K562 (cell line): ENCODE results near the gene ARHGAP32. TPM values are rescaled to one million over a fixed set of nuclear protein-coding genes. Genes with fewer than 3 reads are reported as not detected.

Source experiments
- ATAC-seq: fragments of 200-7000 bp; cut with Tn5 transposase; 3 replicates; pipeline ENCODE4 v1.9.1; 2020; ENCODE audit warnings: moderate library complexity
- BruUV-seq: library from RNA; stranded (reverse); fragments of 400-500 nt; replicated peaks from 2 replicates; lab custom pipeline; 2021; lab: Mats Ljungman, UMichigan
- CTCF ChIA-PET: fragments of 300-600 bp; formaldehyde crosslinking; extraction: SDS; loops from one replicate; lab custom pipeline; 2021; ENCODE audit warnings: low intra/inter-chr PET ratio; lab: Yijun Ruan, JAX
- POLR2A ChIA-PET: fragments of 300-600, 350-650 bp; sonication (Branson Sonifier 250); formaldehyde crosslinking; extraction: SDS; loops from one replicate; lab custom pipeline; 2021; ENCODE audit warnings: antibody characterized with exemption, inconsistent platforms; lab: Yijun Ruan, JAX
- DNase-seq, 4 experiments: peaks; one replicate each; pipeline versions ENCODE4 v3.0.0 to v3.0.0-alpha.2; 2011 to 2018; ENCODE audit warnings: low spot score in 3 of 4, mixed read lengths in 3 of 4; ENCODE audit errors: extremely low read depth in 1 of 4
- FAIRE-seq: peaks from 2 replicates; lab custom pipeline; 2011; peaks lifted over from hg19 to GRCh38; lab: Jason Lieb, UNC
- H2AFZ ChIP-seq: 2 replicates; pipeline ENCODE4 v1.6.0; 2011; ENCODE audit warnings: low read depth, low read length, control low read depth, inconsistent platforms
- H3K27ac ChIP-seq: fragments of 200-600 bp; 3 replicates; pipeline ENCODE4 v1.8.0; 2011; ENCODE audit warnings: low read depth, mild to moderate bottlenecking, control low read depth, inconsistent platforms, low read length, moderate library complexity, mixed read lengths; ENCODE audit errors: extremely low read depth
- H3K27me3 ChIP-seq, 2 experiments: fragments of 300-600 bp in 1 of 2; 2 replicates in 1 of 2; 3 replicates in 1 of 2; pipeline versions ENCODE4 v1.6.0 to v1.8.0; 2011; ENCODE audit warnings: inconsistent platforms in 2 of 2, low read length in 2 of 2, mild to moderate bottlenecking in 1 of 2, mixed read lengths in 1 of 2, moderate library complexity in 1 of 2; ENCODE audit not compliant: control insufficient read depth in 2 of 2, insufficient read depth in 2 of 2
- H3K36me3 ChIP-seq: fragments of 300-600 bp; 3 replicates; pipeline ENCODE4 v1.8.0; 2011; ENCODE audit warnings: mild to moderate bottlenecking, low read length, inconsistent platforms; ENCODE audit not compliant: control insufficient read depth, insufficient read depth
- H3K4me1 ChIP-seq, 2 experiments: fragments of 200-600 bp in 1 of 2; replicated peaks in 1 of 2; 2 replicates in 1 of 2; 3 replicates in 1 of 2; pipeline versions ENCODE4 v1.5.1 to v1.8.0; 2011; ENCODE audit warnings: inconsistent platforms in 2 of 2, low read length in 2 of 2, mild to moderate bottlenecking in 1 of 2, mixed read lengths in 1 of 2, moderate library complexity in 1 of 2; ENCODE audit not compliant: control insufficient read depth in 2 of 2, insufficient read depth in 2 of 2
- H3K4me2 ChIP-seq: 2 replicates; pipeline ENCODE4 v1.6.1; 2011; ENCODE audit warnings: low read length, control low read depth, inconsistent platforms, mixed read lengths; ENCODE audit not compliant: insufficient read depth
- H3K4me3 ChIP-seq: fragments of 200-600 bp; sonication (generic), shearing (Covaris generic); 2 replicates; pipeline ENCODE4 v1.5.1; 2016; ENCODE audit warnings: control low read depth, inconsistent platforms
- H3K79me2 ChIP-seq: fragments of 200-600 bp; 3 replicates; pipeline ENCODE4 v1.8.0; 2011; ENCODE audit warnings: low read length, inconsistent platforms; ENCODE audit not compliant: control insufficient read depth, insufficient read depth
- H3K9ac ChIP-seq, 2 experiments: 2 replicates each; pipeline versions ENCODE4 v1.6.0 to v1.6.1; 2011; ENCODE audit warnings: low read depth in 2 of 2, low read length in 2 of 2, control low read depth in 1 of 2, inconsistent platforms in 1 of 2, mild to moderate bottlenecking in 1 of 2, mixed read lengths in 1 of 2; ENCODE audit not compliant: insufficient read depth in 1 of 2
- H3K9me1 ChIP-seq: one replicate; pipeline ENCODE4 v1.6.0; 2011; ENCODE audit warnings: inconsistent platforms, mild to moderate bottlenecking, low read length, moderate library complexity; ENCODE audit not compliant: control insufficient read depth, insufficient read depth
- H3K9me3 ChIP-seq: replicated peaks from 2 replicates; pipeline ENCODE4 v1.5.1; 2011; ENCODE audit warnings: low read depth, low read length, inconsistent platforms; ENCODE audit not compliant: control insufficient read depth, insufficient read depth
- H4K20me1 ChIP-seq: replicated peaks from 2 replicates; pipeline ENCODE4 v1.6.1; 2011; ENCODE audit warnings: low read length, inconsistent platforms, mixed read lengths; ENCODE audit not compliant: control insufficient read depth, insufficient read depth
- ARNT ChIP-seq, 2 experiments: fragments of 450-650 bp; IDR thresholded peaks; 2 replicates each; pipeline ENCODE4 v1.6.1; 2016; ENCODE audit warnings: mild to moderate bottlenecking in 1 of 2
- BRD9 ChIP-seq: fragments of 450-650 bp; IDR thresholded peaks from 2 replicates; pipeline ENCODE4 v1.6.1; 2018; ENCODE audit warnings: low read depth; ENCODE audit not compliant: partially characterized antibody
- DMBX1 ChIP-seq: fragments of 250-450 bp; sonication (Bioruptor Pico); IDR thresholded peaks from 2 replicates; pipeline ENCODE4 v1.8.0; 2022; ENCODE audit warnings: inconsistent platforms, mild to moderate bottlenecking, moderate library complexity, borderline replicate concordance
- DPF2 ChIP-seq: fragments of 450-650 bp; IDR thresholded peaks from 2 replicates; pipeline ENCODE4 v1.6.1; 2016
- ETS2 ChIP-seq: IDR thresholded peaks from 2 replicates; pipeline ENCODE4 v1.6.1; 2016; ENCODE audit warnings: borderline replicate concordance, missing genetic modification characterization, mild to moderate bottlenecking, moderate library complexity, missing compliant biosample characterization; ENCODE audit not compliant: poor library complexity, severe bottlenecking
- HMGN3 ChIP-seq: IDR thresholded peaks from 2 replicates; pipeline ENCODE4 v1.6.1; 2011; ENCODE audit warnings: borderline replicate concordance, low read depth, mild to moderate bottlenecking, mixed read lengths, low read length; ENCODE audit not compliant: insufficient read length; ENCODE audit errors: extremely low read depth
- HNRNPL ChIP-seq: fragments of 200-400 bp; formaldehyde crosslinking; IDR thresholded peaks from 2 replicates; pipeline ENCODE4 v1.6.1; 2017; ENCODE audit warnings: low read depth, mild to moderate bottlenecking, low read length
- JUND ChIP-seq, 2 experiments: IDR thresholded peaks; 2 replicates in 1 of 2; 3 replicates in 1 of 2; pipeline ENCODE4 v1.6.1; 2011; ENCODE audit warnings: borderline replicate concordance in 2 of 2, low read depth in 2 of 2, low read length in 2 of 2, improper control_type of control experiment in 1 of 2, missing biosample characterization in 1 of 2, missing genetic modification characterization in 1 of 2, missing genetic modification reagents in 1 of 2
- KDM2B ChIP-seq: fragments of 250-450 bp; sonication (Bioruptor Pico); IDR thresholded peaks from 2 replicates; pipeline ENCODE4 v1.8.0; 2021; ENCODE audit warnings: mild to moderate bottlenecking, moderate library complexity
- LCOR ChIP-seq: sonication (generic); formaldehyde crosslinking; IDR thresholded peaks from 2 replicates; pipeline ENCODE4 v1.8.0; 2022; ENCODE audit warnings: mild to moderate bottlenecking, missing genetic modification reagents
- MAFG ChIP-seq: fragments of 450-650 bp; conservative IDR thresholded peaks from 2 replicates; pipeline ENCODE4 v1.6.1; 2016; ENCODE audit warnings: missing genetic modification characterization, missing compliant biosample characterization
- MYBL2 ChIP-seq, 2 experiments: fragments of 450-650 bp in 1 of 2; sonication (generic) in 1 of 2; formaldehyde crosslinking in 1 of 2; IDR thresholded peaks; 2 replicates each; pipeline versions ENCODE4 v1.6.1 to v1.8.1; 2017 to 2022; ENCODE audit warnings: borderline replicate concordance in 1 of 2, inconsistent platforms in 1 of 2, low read depth in 1 of 2, mild to moderate bottlenecking in 1 of 2, missing genetic modification reagents in 1 of 2, moderate library complexity in 1 of 2
- NR2C1 ChIP-seq, 2 experiments: fragments of 450-650 bp; IDR thresholded peaks; 2 replicates each; pipeline ENCODE4 v1.6.1; 2017; ENCODE audit warnings: mild to moderate bottlenecking in 2 of 2, antibody characterized with exemption in 1 of 2, inconsistent platforms in 1 of 2, missing compliant biosample characterization in 1 of 2, missing genetic modification characterization in 1 of 2
- RBM39 ChIP-seq: fragments of 200-400 bp; formaldehyde crosslinking; optimal IDR thresholded peaks from 2 replicates; pipeline ENCODE3; 2018; ENCODE audit warnings: low read depth, low read length
- ZBTB17 ChIP-seq: fragments of 450-650 bp; formaldehyde crosslinking; IDR thresholded peaks from 2 replicates; pipeline ENCODE4 v1.4.0; 2020; ENCODE audit warnings: mild to moderate bottlenecking
- ZBTB8A ChIP-seq: fragments of 450-650 bp; IDR thresholded peaks from 2 replicates; pipeline ENCODE4 v1.6.1; 2018; ENCODE audit warnings: mild to moderate bottlenecking, moderate library complexity; ENCODE audit not compliant: partially characterized antibody
- ZNF445 ChIP-seq: fragments of 250-450 bp; sonication (Bioruptor Pico); IDR thresholded peaks from 2 replicates; pipeline ENCODE4 v1.4.0; 2020; ENCODE audit warnings: low read depth, mild to moderate bottlenecking, moderate library complexity
- ZNF77 ChIP-seq: fragments of 250-450 bp; sonication (Bioruptor Pico); IDR thresholded peaks from 2 replicates; pipeline ENCODE4 v1.5.0; 2020
- WGBS: fragments of 100-300 bp; shearing (Covaris generic); methylation state at CpG from one replicate; pipeline ENCODE4 v1.1.6; 2016; ENCODE audit warnings: low coverage, mixed read lengths; ENCODE audit not compliant: insufficient coverage; ENCODE audit errors: missing lambda C conversion rate; 5-methylcytosine and 5-hydroxymethylcytosine counted together
- in situ Hi-C: fragments of 300-500 bp; cut with MboI; formaldehyde crosslinking; loops from 4 replicates; pipeline ENCODE4 v1.15.0; 2018; ENCODE audit warnings: inconsistent platforms, mixed read lengths
- intact Hi-C: fragments of 100-400 bp; cut with micrococcal nuclease; formaldehyde crosslinking; loops from 2 replicates; pipeline ENCODE4 v1.14.2; 2022
- polyA plus RNA-seq, 8 experiments: library from polyadenylated mRNA; depleted of rRNA in 4 of 8; stranded (reverse) in 5 of 8; unstranded in 3 of 8; fragments of >200 nt; fragmentation: Nextera tagmentation in 2 of 8; fragmentation: Illumina TruSeq in 1 of 8; extraction: Ambion mirVana in 2 of 8; extraction: Trizol in 1 of 8; gene quantifications; 2 replicates each; pipeline versions ENCODE4 v1.2.1 to v1.2.3, GENCODE V29; 2011 to 2014; ENCODE audit warnings: inconsistent platforms in 1 of 8, missing spikeins in 1 of 8
- total RNA-seq, 7 experiments: library from RNA; depleted of rRNA in 6 of 7; stranded (reverse); fragments of >200 nt in 6 of 7; fragmentation: Illumina TruSeq in 2 of 7; extraction: Trizol in 2 of 7; gene quantifications; 2 replicates each; pipeline versions ENCODE4 v1.2.1 to v1.2.3, GENCODE V29; 2011 to 2021; ENCODE audit warnings: low replicate concordance in 1 of 7
- TF ChIP-seq, protein P1 (sequence below): sonication (generic); formaldehyde crosslinking; IDR thresholded peaks from 2 replicates; pipeline ENCODE4 v1.8.1; 2023; ENCODE audit warnings: mild to moderate bottlenecking, missing genetic modification reagents, moderate library complexity

ARHGAP32 gene
- total and polyA plus RNA-seq, 9 of the 15 experiments (the other 6 are each of a cell fraction or from before 2014, with no cell fraction given): 0.18 TPM; not detected in 8

DNA sequence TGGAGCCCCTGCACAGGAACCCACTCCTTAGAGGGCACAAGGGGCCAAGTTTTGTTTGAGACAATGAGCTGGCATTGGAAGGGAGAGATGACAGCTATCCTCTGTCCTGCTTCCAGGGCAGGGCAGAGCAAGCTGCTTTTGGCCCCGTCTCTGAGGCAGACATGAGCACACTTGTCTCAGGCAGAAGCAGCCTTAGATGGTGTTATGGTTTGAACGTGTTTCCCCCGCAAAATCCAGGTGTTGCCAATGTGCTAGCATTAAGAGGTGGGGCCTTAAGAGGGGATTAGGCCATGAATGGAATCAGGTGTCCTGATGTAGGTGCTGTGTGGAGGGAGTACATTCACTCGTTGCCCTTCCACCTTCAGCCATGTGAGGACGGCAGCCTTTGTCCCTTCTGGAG, 252.0 kb downstream of the ARHGAP32 start:
- CTCF ChIA-PET: no interaction called here

More for the DNA sequence above, 252.0 kb downstream of the ARHGAP32 start:
- Histone ChIP-seq H3K79me2 (no peaks in the 10 kb centered on the region), H3K9me3 (no peaks in the 10 kb centered on the region), H3K4me2 (no peak overlapping the region), H3K4me3 (no peak overlapping the region), H2AFZ (no peak overlapping the region), H3K9me1 (no peaks in the 10 kb centered on the region), H3K9ac (no peak overlapping the region), H3K27ac (no peak overlapping the region), H3K4me1 (no peaks in the 10 kb centered on the region), H4K20me1 (no peaks in the 10 kb centered on the region), H3K27me3 (peaks cover 4 to 56% of the 10 kb centered on the region in 2 experiments; a peak in 4 of 5 replicates), H3K36me3 (no peaks in the 10 kb centered on the region)
- BruUV-seq: no TSS peak
- intact Hi-C loops (no loop called here), in situ Hi-C loops (no loop called here)
- FAIRE-seq (no peak), DNase-seq (no peak), ATAC-seq (no peak)
- WGBS: 0% methylated on average over 5 of the region's 5 CpGs
- POLR2A ChIA-PET: no interaction called here
- TF ChIP-seq RBM39 (no peak), JUND (IDR thresholded peaks at IDR 0.05; ENCODE audit: borderline replicate concordance, low read depth, low read length) (no peak), JUND (tag; IDR thresholded peaks at IDR 0.05; ENCODE audit: borderline replicate concordance, low read depth, low read length) (no peak), HNRNPL (no peak), DMBX1 (no peak), DPF2 (no peak), LCOR (CRISPR knock-in tag) (no peak), ZNF77 (CRISPR knock-in tag) (no peak), HMGN3 (no peak), NR2C1 (IDR thresholded peaks at IDR 0.05) (no peak), NR2C1 (tag; IDR thresholded peaks at IDR 0.05) (no peak), KDM2B (CRISPR knock-in tag) (no peak), ZNF445 (CRISPR knock-in tag) (no peak), MYBL2 (IDR thresholded peaks at IDR 0.05; ENCODE audit: low read depth) (no peak), MYBL2 (CRISPR knock-in tag; IDR thresholded peaks at IDR 0.05; ENCODE audit: borderline replicate concordance) (no peak), ARNT (IDR thresholded peaks at IDR 0.05) (no peak), ZBTB8A (no peak), MAFG (no peak), BRD9 (no peak), ETS2 (tag) (no peak), ZBTB17 (CRISPR knock-in tag) (no peak)
- TF ChIP-seq, protein P1, sequence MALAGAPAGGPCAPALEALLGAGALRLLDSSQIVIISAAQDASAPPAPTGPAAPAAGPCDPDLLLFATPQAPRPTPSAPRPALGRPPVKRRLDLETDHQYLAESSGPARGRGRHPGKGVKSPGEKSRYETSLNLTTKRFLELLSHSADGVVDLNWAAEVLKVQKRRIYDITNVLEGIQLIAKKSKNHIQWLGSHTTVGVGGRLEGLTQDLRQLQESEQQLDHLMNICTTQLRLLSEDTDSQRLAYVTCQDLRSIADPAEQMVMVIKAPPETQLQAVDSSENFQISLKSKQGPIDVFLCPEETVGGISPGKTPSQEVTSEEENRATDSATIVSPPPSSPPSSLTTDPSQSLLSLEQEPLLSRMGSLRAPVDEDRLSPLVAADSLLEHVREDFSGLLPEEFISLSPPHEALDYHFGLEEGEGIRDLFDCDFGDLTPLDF (CRISPR knock-in tag): no peak
